ENCODE results near the gene PRRG4.
"Not testable (repeated sequence)": the region's sequence is repeated elsewhere in the genome, so short reads cannot be mapped to it uniquely, and the experiment has no call there.

The PRRG4 gene

DNA sequence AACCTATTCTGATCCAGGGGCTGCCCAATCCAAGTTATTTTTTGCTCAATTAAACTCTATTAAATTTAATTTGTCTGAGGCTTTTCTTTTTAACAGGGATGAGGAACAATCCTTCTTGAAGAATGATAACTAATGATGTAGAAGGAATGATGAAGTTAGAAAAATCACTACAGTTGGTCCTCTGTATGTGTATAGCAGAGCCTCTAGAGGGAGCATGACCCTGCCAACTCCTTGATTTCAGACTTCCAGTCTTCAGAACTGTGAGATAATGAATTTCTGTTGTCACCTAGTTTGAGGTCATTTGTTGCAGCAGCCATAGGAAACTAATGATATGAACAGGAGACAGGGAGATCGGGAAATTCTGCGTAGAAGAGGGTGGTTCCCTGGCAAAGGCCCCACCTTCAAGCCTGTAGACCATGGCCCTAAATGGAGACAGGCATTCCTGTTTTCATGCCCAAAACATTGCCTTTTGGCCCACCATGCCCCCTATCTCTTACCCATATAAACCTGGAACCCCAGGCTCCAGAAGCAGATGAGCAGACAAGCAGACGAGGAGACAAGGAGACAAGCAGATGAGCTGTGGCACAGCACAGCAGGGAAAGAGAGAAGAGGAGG is 55.1 kb downstream of the PRRG4 start:
- DNase-seq (ENCODE audit: low read depth in 1 of 2, low spot score in 1 of 2): no peak

DNA sequence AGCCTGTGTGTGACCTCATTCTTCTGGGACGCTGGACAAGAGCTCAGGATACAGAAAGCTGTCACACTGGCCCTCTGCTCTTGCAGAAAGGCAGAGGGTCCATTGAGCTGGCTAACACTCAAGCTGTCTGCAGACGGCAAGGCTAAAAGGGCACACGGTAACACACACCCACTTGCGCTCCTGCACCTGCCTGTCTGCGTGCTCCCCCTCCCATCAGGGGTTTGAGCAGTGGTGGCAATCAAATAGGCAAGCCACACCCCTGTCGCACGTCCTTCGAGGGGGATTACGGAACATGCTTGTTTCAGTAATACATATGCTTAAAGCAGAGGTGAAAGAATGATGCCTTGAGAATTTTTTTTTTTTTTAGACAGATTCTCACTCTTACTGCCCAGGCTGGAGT is 55.8 kb downstream of the PRRG4 start:
- no peak for DNase-seq (ENCODE audit: low read depth in 1 of 2, low spot score in 1 of 2)

DNA sequence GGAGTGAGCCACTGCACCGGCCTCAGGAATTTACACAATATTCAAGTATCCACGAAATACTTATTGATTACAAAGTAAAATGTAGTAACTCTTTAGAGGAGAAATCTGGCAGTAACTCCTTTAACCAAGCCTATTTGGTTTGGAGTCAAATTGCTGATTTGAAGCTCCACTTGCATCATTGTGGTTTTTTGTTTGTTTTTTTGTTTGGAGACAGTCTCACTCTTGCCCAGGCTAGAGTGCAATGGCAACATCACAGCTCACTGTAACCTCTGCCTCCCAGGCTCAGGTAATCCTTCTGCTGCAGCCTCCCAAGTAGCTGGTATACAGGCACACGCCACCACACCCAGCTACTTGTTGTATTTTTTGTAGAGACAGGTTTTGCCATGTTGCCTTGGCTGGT is 56.5 kb downstream of the PRRG4 start:
- no peak for DNase-seq (ENCODE audit: low read depth in 1 of 2, low spot score in 1 of 2)

DNA sequence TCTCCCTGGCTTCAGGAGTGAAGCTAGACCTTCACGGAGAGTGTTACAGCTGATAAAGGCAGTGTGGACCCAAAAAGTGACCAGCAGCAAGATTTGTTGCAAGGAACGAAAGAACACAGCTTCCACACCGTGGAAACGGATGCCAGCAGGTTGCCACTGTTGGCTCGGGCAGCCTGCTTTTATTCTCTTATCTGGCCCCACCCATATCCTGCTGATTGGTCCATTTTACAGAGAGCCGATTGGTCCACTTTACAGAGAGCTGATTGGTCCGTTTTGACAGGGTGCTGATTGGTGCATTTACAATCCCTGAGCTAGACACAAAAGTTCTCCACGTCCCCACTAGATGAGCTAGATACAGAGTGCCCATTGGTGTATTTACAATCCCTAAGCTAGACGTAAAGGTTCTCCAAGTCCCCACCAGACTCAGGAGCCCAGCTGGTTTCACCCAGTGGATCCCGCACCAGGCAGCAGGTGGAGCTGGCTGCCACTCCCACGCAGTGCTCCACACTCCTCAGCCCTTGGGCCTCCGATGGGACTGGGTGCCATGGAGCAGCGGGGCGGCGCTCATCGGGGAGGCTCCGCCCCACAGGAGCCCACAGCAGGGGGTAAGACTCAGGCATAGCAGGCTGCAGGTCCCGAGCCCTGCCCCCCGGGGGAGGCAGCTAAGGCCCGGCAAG is 58.1 kb downstream of the PRRG4 start:
- not testable (repeated sequence) for DNase-seq (ENCODE audit: low read depth in 1 of 2, low spot score in 1 of 2)

DNA sequence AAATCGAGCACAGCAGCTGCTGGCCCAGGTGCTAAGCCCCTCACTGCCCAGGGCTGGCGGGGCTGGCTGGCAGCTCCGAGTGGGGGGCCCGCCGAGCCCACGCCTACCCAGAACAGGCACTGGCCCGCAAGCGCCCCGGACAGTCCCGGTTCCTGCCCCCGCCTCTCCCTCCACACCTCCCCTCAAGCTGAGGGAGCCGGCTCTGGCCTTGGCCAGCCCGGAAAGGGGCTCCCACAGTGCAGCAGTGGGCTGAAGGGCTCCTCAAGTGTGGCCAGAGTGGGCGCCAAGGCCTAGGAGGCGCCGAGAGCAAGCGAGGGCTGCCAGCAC is 58.6 kb downstream of the PRRG4 start:
- DNase-seq (ENCODE audit: low read depth in 1 of 2, low spot score in 1 of 2): not testable (repeated sequence)

DNA sequence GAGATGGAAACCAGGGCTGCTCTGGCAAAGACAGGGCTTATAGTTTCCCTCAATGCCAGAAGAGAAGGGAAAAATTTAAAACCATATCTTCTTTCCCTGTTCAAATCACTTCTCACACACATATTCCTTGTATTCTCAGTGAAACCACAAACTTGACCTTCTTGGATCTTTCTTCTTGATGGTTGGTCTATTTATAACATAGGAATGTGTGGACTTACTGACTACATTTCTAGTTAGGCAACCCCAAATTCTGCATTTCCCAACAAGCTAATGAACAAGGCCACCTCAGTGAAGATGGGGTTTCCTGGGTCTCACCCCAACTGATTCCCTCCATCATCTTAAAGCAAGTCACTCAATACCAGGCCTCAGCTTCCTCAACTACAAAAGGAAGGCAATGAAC is 59.1 kb downstream of the PRRG4 start:
- no peak for DNase-seq (ENCODE audit: low read depth in 1 of 2, low spot score in 1 of 2)

DNA sequence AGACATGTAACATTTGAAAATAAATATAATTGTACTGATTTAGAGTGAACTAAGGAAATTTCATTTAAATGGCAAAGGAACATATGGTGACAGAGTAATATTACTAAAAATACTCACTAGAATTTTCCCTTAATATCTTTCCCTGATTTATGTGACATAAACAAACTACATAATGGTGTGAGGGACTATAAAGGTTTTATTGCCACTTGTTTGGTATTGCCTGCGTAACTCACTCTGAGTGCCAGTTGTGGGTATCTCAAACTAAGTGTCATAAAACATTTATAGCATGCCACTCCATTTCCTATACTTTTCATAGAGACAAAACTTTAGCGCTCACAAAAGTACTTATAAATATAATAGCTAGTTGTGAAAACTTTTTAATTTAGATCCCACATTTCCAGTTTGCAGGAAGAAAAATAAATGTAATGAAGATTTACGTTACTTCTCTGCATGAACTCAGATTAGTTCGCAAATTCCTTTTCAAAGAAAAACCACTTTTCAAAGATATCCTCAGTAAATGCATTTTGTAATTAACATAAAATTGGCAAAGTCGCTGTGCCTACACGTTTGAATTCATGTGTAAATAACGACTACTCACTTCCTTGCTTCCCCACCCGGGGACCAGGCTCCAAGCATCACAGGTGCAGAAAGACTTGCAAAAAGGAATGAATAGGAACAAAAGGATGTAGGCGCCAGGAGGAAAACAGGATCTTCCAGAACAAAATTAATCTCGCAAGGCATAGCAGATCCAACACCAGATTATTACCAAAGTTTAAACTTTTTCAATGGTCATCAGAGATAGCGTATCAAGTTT is 61.3 kb downstream of the PRRG4 start:
- DNase-seq (ENCODE audit: low read depth in 1 of 2, low spot score in 1 of 2): no peak

DNA sequence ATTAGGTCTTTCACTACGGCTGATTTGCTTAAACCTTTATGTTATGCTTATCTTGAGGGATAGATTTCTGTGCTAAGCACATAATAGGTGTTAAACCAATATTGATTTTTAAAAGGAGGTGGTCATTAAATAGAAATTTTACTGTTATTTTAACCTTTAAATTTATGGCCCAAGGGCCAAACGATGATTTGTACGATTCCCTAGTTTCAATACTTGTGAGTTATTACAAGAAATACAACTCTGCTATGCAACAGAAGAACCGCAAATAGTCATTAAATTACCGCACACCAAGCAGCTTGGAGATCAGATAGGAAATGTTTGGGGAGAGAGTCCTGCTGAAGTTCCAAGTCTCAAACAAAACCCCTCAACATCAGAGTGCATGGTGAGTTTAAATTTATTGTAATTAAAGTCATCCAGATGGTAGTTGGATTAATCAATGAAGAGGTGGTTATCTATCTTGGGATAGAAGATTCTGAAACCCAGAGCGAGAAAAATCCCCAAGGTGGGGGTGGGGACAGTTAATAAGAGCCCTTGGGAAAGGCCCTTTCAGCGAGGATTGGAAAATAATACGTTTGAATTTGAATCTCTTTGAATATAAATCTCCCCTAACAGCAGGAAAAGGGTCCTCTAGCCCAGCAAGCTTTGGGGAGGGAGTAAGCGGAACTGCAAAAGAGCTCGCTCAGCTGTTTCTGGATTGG is 62.1 kb downstream of the PRRG4 start:
- peak in 1 of 2 donors; percentile 25 for DNase-seq (ENCODE audit: low read depth in 1 of 2, low spot score in 1 of 2)

DNA sequence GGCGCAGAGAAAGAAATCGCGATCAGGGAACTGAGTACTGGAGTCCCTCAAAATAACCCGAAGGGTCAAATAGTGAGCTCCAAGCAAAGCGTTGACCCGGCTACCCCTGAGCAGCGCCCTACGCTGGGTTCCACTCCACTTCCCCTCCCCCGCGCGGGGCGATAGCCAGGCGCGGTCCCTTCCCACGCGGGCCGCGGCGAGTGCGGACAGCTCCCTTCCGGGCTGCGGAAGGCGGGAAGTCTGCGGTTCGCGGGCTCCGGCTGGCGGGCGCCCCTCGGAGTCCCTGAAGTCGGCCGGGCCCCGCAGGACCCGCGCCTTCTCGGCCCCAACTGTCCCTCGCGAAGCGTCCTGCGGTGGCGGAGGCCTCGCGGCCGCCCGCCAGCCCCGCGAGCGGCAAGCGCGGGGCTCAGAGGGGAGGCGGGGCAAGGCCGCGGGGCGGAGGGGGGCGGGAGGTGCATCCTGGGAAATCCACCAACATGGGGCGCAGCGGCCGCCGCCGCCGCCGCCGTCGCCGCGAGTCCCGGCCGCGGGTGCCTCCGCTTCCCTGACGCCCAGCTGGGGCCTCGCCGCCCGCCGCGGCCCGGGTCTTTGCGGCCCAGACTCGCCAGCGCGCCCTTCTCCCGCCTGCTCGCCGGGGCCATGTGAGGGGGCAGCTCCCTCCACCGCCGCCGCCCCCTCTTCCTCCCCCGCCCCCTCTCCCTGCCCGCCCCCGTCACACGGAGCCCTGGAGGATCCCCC is 62.8 kb downstream of the PRRG4 start, which contains the start of gene QSER1:
Gene QSER1, plus strand, starts transcription at position 457 of the 738 bp plus-strand sequence. CDS start 315 bp downstream, outside the sequence.
- DNase-seq (ENCODE audit: low read depth in 1 of 2, low spot score in 1 of 2): peak; percentile 39 to 56

DNA sequence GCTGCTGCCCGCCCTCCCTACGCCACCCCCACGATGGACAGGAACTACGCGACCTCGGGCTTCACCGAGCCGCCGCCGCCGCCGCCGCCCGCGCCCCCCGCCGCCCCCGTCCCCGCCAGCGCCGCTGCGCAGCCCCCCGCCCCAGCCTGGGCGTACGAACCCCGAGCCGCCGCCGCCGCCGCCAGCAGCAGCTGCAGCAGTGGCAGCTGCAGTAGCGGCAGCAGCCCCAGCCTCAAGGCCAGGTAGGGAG is 63.3 kb downstream of the PRRG4 start:
- no peak for DNase-seq (ENCODE audit: low read depth in 1 of 2, low spot score in 1 of 2)

DNA sequence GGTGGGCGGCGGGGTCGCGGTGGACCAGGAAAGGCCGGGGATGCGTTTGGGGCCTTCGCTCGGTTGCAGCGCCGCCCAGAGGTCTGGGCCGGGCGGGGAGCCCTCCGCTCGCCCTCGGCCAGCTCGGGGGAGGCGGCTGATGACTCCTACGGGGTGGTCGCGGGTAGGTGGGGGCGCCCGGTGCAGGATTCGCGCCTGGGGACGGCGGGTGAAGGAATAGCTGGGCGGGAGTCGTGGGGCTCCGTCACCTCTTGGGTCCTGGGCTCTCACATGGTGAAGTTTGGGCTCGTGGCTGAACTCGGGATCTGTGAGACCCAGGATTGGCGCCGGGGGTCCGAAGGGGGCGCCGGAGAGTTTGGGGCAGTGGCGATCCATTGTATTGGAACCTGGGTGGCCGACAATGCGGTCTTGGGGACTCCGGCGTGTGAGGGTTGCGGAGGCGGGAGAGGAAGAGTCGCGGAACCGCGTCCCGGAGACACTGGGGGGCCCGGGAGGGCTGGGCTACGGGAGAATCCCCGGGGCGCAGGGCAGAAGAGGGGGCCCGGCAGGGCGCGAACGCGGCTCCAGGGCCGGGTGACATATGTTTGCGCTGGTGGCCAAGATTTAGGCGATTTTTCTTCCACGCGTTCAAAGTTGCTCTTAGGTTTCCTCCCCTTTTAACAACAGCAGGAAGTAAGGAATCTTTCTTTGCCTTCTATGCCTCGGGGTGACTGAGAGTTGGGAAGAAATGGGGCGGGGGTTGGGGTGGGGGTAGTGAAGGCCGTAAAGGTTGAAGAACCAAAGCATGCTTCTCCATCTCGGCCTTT is 63.8 kb downstream of the PRRG4 start:
- DNase-seq (ENCODE audit: low read depth in 1 of 2, low spot score in 1 of 2): peak; percentile 19 to 27

DNA sequence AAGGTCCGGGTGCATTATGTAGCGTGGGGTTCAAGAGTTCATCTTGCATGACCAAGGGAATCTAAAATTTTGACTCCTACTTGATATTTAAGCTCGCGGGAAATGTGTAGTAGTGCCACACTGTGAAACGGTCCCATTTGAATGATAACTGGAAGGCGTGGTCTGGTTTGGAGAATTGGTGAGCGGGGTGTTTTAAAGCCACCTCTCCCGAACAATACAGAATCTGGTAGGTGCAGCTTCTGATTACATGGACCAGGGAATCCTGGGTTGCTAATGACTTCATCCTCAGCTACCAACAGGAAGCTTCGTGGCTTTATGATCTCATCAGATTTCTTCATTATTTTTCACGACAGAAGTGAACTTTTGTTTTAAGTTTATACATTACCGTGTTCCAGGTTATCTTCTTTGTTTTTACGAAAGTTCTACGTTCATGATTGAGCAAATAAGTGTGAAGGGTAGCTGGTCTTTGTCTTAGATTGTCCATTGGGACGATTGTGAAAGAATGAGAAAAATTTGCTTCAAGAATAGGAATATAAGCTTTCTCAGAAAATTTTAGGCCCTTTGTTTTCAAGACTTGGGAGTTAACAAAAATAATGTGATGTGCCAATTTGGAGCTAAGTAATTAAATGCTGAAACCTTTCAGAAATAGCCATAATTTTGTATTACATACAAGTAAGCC is 64.6 kb downstream of the PRRG4 start:
- DNase-seq (ENCODE audit: low read depth in 1 of 2, low spot score in 1 of 2): no peak

DNA sequence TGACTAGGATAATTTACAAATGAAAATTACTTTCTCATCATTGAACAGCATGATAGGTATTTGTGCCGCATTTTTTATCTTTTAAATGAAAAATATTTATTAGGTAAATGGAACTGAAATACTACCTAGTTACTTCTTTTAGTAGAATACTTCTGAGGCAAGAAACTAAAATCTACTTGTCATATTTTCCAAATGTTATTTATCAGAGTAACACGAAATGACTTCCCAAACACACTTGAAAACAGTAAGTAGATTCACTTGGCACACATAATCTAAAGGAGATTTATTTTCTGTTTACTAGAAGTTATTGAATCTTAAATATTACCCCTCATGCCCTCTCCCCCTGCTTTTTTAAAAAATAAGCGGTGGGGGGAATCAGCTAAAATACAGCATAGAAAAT is 65.2 kb downstream of the PRRG4 start:
- DNase-seq (ENCODE audit: low read depth in 1 of 2, low spot score in 1 of 2): no peak

DNA sequence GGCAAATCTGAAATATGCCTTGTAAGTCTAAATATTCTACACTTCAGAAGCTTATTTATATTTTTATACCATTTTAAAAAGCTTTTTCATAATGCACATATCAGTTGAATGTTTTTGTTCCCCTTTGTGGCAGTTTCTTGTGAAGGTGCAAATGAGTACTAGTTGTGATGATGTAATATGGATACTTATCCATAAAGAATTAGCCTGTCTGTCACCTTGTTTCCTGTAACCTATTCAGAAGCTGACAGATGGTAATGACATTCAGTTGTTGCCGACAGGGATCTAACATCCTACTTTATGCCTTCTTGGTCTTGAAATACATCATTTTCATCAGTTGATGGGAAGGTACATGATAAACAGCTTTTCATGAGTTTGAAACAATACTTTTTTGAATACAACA is 65.7 kb downstream of the PRRG4 start:
- no peak for DNase-seq (ENCODE audit: low read depth in 1 of 2, low spot score in 1 of 2)

DNA sequence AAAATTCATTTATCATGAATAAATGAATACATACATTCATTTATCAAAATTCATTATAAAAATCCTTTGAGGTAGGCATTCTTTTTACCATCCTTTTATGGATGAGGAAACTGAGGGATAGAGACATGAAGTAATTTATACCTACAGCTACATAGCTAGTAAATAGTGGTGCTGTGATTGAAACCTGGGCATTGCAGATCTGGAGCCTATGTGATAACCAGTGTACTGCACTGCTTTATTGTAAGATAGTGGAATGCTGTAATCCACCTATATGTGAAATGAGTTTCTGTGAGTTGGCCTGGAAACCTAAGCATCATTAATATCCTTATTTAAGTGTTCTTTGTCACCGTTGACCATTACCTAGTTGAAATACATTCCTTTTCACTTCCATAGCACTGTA is 67.4 kb downstream of the PRRG4 start:
- DNase-seq (ENCODE audit: low read depth in 1 of 2, low spot score in 1 of 2): no peak

DNA sequence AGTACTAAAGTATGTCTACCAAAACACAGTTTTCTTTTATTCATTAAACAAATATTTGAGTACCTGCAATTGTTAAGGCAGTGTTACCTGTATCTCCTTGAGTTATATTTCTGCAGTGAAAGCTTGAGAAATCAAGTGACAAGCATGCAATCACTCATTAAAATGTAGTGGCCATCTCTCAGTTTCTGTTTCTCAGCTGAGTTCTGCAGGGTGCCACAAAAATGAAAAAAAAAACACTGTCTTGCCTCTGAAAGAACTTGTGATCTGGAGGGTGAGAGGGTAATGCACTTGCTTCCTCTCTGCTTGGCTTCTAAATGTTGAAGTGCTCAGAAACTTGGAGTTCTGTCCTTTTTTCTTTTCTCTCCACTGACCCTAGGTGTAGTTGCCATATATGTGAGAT is 69.7 kb downstream of the PRRG4 start:
- no peak for DNase-seq (ENCODE audit: low read depth in 1 of 2, low spot score in 1 of 2)

DNA sequence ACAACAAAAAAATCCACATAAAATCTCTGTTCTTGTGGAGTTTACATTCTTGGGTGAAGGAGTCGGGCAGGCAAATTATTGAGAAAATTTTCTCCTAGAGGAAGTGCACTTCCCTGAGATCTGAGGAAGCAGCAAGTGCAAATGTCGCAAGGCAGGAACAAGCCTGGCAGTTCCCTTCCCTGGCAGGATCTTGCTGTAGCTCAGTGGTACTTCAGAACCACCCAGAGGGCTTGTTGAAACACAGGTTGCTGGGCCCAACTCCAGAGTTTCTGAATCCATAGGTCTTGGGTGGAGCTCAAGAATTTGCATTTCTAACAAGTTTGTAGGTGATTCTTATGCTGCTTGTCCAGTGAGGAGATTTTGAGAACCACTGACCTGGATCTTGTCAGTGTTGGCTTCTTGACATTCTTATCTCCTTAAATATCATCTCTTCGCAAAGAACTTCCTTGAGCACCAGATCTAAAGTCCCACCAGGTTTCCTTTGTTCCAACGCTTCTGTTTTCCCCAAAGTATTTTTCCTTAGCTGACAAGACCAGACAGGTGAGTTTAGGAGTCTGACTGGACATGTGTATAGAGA is 72.5 kb downstream of the PRRG4 start:
- DNase-seq (ENCODE audit: low read depth in 1 of 2, low spot score in 1 of 2): no peak

DNA sequence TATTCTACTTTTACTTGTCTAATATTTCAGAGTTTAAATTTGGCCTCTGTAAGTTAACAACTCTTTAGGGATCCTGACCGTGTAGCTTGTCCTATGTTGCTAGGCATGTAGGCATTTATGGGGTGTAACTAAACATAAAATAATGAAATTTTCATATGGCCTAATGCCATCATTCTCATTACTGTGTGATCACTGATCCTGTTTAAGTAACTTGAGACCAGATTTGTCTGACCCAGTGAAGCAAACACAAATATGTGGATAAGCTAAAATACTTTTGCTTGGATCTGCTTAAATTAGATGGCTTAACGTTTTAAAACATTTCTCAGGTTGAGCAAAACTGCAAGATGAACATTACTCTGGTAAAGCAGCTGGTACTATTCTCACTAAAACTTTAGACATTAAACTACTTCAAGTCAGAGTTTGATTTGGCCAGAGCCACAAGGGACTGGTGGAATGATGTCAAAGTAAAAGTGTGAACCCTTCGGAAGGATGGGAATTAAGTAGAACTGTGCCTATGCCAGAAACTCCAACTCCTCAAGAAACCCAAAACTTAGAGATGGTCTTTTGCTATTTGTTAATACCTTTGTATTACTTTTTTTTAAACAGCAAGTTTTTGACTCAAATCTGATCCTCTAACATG is 75.4 kb downstream of the PRRG4 start:
- DNase-seq (ENCODE audit: low read depth in 1 of 2, low spot score in 1 of 2): no peak
